ENCODE results near the gene NPPA. TPM values are rescaled to one million over a fixed set of nuclear protein-coding genes. Genes with fewer than 3 reads are reported as not detected.
A peak's percentile ranks its signal among the peaks of the same experiment; 100 is the strongest.

Gene NPPA
- total and polyA plus RNA-seq, 10 of the 15 experiments (the other 5 are each of a cell fraction or from before 2014, with no cell fraction given), result 0.31 to 0.39 TPM; not detected in 8

DNA sequence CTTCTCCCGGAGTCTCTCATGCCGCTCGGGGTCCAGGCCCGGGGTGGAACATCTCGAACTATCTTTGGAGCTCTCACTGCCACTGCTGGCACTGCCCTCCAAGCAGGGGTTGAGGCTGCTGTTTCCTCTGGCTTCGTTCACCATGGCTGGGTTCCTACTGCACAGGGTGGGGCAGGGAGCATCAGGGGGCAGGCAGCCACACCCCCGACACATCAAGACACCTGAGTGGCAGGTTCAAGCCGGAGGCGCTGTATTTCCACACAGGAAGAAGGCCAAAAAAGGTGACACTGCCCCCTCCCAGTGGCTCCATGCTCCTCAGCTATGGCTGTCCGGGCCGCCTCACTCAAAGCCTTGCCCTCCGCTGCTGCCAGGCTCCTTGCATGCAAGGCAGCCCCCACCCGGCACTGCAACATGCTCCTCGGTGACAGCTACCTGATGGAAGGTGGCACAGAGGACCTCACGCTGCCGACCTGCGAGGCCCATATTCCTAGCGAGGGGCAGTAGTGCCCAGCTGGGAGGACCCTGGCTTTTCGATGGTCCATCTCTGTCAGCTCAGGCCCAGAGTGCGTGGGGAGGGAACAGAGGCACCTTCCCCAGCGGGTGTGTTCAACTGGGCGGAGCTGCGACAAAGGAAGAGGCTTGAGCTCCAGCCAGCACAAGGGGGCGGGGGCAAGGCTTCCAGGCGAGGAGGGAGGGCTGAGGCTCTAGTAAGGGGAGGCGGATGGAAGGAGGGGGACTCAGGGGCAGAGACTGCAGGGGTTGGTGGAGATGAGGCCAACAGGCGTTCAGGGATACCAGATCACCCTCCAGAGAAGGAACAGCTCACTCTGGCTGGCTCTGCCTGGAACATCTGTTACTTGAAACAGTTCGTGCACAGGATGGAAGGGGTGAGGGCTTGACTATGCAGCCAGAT lies 44.4 kb downstream of the NPPA start (continued):
- no peak for TF ChIP-seq RELA (IDR thresholded peaks at IDR 0.05; ENCODE audit: borderline replicate concordance, partially characterized antibody)
- peak; percentile 33; the same call in 1 of the 2 replicates for TF ChIP-seq NBN (IDR thresholded peaks at IDR 0.05)
- TF ChIP-seq ZNF274 (IDR thresholded peaks at IDR 0.05; ENCODE audit: insufficient read depth, insufficient read length), result no peak
- TF ChIP-seq, protein P1, sequence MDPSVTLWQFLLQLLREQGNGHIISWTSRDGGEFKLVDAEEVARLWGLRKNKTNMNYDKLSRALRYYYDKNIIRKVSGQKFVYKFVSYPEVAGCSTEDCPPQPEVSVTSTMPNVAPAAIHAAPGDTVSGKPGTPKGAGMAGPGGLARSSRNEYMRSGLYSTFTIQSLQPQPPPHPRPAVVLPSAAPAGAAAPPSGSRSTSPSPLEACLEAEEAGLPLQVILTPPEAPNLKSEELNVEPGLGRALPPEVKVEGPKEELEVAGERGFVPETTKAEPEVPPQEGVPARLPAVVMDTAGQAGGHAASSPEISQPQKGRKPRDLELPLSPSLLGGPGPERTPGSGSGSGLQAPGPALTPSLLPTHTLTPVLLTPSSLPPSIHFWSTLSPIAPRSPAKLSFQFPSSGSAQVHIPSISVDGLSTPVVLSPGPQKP (IDR thresholded peaks at IDR 0.05; ENCODE audit: low read depth, low read length), result peak; percentile 65; the same call in 1 of the 2 replicates

DNA sequence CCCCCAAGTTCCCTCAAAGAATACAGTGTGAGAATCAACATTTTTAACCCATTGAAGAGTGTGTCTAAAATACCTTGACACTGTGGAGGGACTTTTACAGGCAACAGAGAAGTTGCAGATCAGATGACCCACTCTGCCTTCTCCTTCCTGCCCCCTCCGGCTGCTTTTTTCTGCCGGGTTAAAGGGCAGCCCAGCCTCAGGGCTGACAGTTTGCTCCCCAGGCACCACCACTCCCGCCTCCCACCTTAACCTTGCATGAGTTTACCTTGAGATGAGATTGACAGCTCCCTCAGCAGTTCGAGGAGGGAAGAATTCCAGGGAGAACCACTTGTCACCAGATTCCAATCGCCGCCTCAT lies 45.0 kb downstream of the NPPA start:
- CTCF ChIA-PET, result no interaction called here
- WGBS (ENCODE audit: insufficient coverage, insufficient replicate concordance, low lambda C conversion rate, missing lambda C conversion rate), result 36% methylated on average over 6 of the region's 6 CpGs
- Histone ChIP-seq H3K79me2 (ENCODE audit: control insufficient read depth, insufficient read depth, low read length) (peaks cover 26% of the 10 kb centered on the region), H3K36me3 (ENCODE audit: control insufficient read depth in 2 of 2, insufficient read depth in 2 of 2, low read length in 1 of 2) (peaks cover 0 to 5% of the 10 kb centered on the region in 2 experiments; a peak in 3 of 4 replicates), H3K4me2 (ENCODE audit: control insufficient read depth, insufficient read depth) (peak overlapping the region; percentile 86; the same call in 1 of the 2 replicates), H4K20me1 (ENCODE audit: control insufficient read depth, insufficient read depth) (no peaks in the 10 kb centered on the region), H3K4me3 (peak overlapping the region; percentile 56), H3K4me1 (ENCODE audit: control insufficient read depth, insufficient read depth, low read length) (peaks cover 8% of the 10 kb centered on the region), H2AFZ (ENCODE audit: control insufficient read depth, low read depth, low read length) (no peak overlapping the region), H3K9ac (ENCODE audit: control insufficient read depth, insufficient read depth, low read length) (0 out of 2 replicates have a peak overlapping the region, but pooled peaks have one; percentile 17), H3K27me3 (replicated peaks in 1 of 2; ENCODE audit: control insufficient read depth in 2 of 2, insufficient read depth in 2 of 2, low read length in 1 of 2) (no peaks in the 10 kb centered on the region), H3K27ac (ENCODE audit: control insufficient read depth, insufficient read depth) (no peak overlapping the region), H3K9me3 (replicated peaks; ENCODE audit: control insufficient read depth, insufficient read depth, low read length) (no peaks in the 10 kb centered on the region)
- no peak for DNase-seq (ENCODE audit: low read depth, low spot score)
- POLR2A ChIA-PET, result interaction anchor here (0.8 to 2.0 kb wide), 3 partner anchors 12 to 105 kb away, joined by 4 to 20 read pairs (median 7); no protein-coding TSS in a partner anchor
- BruUV-seq (replicated peaks), result no TSS peak
- ATAC-seq, result peak; percentile 6; the same call in 1 of the 3 replicates
- RAD21 ChIA-PET (ENCODE audit: unreplicated experiment), result interaction anchor here (1.3 kb wide), 1 partner anchor 139 kb away, joined by 5 read pairs; the partner anchor contains the start of gene FBXO6
- in situ Hi-C loops (cut with MboI) (no loop called here), intact Hi-C loops (cut with micrococcal nuclease; ENCODE audit: unreplicated experiment) (no loop called here)
- SMC1A ChIA-PET (ENCODE audit: uncharacterized antibody, unreplicated experiment), result no interaction called here
- FAIRE-seq, result no peak
- no peak for TF ChIP-seq CEBPB (IDR thresholded peaks at IDR 0.05; ENCODE audit: borderline replicate concordance in 1 of 2, low read depth in 2 of 2, low read length in 2 of 2)
- no peak for TF ChIP-seq KLF5 (IDR thresholded peaks at IDR 0.05; ENCODE audit: partially characterized antibody)
- TF ChIP-seq, protein P2, sequence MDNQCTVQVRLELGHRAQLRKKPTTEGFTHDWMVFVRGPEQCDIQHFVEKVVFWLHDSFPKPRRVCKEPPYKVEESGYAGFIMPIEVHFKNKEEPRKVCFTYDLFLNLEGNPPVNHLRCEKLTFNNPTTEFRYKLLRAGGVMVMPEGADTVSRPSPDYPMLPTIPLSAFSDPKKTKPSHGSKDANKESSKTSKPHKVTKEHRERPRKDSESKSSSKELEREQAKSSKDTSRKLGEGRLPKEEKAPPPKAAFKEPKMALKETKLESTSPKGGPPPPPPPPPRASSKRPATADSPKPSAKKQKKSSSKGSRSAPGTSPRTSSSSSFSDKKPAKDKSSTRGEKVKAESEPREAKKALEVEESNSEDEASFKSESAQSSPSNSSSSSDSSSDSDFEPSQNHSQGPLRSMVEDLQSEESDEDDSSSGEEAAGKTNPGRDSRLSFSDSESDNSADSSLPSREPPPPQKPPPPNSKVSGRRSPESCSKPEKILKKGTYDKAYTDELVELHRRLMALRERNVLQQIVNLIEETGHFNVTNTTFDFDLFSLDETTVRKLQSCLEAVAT (IDR thresholded peaks at IDR 0.05), result 0 out of 2 replicates have a peak, but pooled peaks have one; percentile 13
- peak; percentile 70; the same call in 1 of the 2 replicates for TF ChIP-seq MTA2 (IDR thresholded peaks at IDR 0.05; ENCODE audit: low read depth)
- peak; percentile 83 for TF ChIP-seq NR2C2 (IDR thresholded peaks at IDR 0.05; ENCODE audit: borderline replicate concordance, control insufficient read depth, insufficient read length, low read depth)
- no peak for TF ChIP-seq RBBP5 (conservative IDR thresholded peaks at IDR 0.05)
- no peak for TF ChIP-seq EZH2 (IDR thresholded peaks at IDR 0.05; ENCODE audit: borderline replicate concordance, control insufficient read depth, low read depth, low read length)
- no peak for TF ChIP-seq YBX1 (IDR thresholded peaks at IDR 0.05)
- TF ChIP-seq CBFB (IDR thresholded peaks at IDR 0.05; ENCODE audit: low read depth), result no peak
- TF ChIP-seq CBX5 (IDR thresholded peaks at IDR 0.05; ENCODE audit: low read depth), result no peak
- peak; percentile 83 for TF ChIP-seq GABPA (IDR thresholded peaks at IDR 0.05; ENCODE audit: low read depth)
- TF ChIP-seq SPI1 (IDR thresholded peaks at IDR 0.05; ENCODE audit: borderline replicate concordance, insufficient read depth, low read depth, low read length), result no peak
- no peak for TF ChIP-seq SMARCA5 (IDR thresholded peaks at IDR 0.05)
- TF ChIP-seq MXI1 (IDR thresholded peaks at IDR 0.05; ENCODE audit: low read depth, low read length), result no peak
- no peak for TF ChIP-seq TCF12 (IDR thresholded peaks at IDR 0.05; ENCODE audit: low read depth, low read length)
- no peak for TF ChIP-seq SMC3 (IDR thresholded peaks at IDR 0.05; ENCODE audit: borderline replicate concordance, low read length)

Measured in GM12878 (cell line).